Ecto neural progenitor cell (in vitro differentiated cells): Measurements from ENCODE around the gene ZNF618.
"Not testable (repeated sequence)": the region's sequence is repeated elsewhere in the genome, so short reads cannot be mapped to it uniquely, and the experiment has no call there.

ENCODE experiments used
- DNase-seq: peaks from one replicate; pipeline ENCODE4 v3.0.0-alpha.2; 2018; ENCODE audit warnings: low spot score

Gene ZNF618

DNA sequence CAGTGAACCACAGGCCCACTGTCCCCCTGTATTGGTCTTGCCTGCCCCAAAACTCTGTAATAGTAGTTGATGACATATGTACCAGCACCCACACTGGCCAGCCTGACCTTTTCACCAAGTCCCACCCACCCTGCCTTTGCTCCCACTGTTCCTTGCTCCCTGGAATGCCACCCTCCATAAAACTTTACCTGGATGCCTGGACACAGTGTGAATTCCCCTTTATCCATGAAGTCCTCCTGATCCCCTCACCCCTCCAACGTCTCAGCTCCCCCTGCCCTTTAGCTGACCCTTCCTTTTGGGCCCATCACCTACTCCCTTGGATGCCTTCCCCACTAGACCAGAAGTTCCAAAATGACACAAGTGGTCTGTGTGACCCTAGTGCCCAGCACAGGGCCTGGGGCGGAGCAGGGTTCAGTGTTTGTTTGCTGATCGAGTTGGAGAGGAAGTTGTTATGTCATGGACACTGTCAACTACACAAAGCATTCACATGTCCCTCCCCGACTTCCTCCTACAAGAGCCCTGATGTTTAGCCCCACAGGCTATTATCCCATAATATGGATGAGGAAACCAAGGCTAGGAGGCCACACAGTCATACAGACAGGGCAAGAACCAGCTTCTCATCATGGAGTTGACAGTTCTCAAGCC, 185.8 kb downstream of the ZNF618 start:
- DNase-seq: no peak

DNA sequence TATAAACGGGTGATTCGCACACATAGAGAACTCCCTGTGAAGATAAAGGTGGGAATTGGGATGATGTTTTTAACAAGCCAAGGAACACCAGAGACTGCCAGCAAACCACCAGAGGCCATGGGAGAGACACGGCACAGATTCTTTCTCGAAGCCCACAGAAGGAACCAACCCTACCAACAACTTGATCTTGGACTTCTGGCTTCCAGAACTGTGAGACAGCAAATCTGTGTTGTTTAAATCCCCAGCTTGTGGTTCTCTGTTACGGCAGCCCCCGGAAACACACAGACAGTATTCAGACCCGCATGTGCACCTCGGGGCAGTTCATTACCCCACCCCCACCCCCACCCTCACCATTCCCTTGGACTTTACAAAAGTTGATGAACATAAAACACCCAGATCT, 189.2 kb downstream of the ZNF618 start:
- DNase-seq: no peak

DNA sequence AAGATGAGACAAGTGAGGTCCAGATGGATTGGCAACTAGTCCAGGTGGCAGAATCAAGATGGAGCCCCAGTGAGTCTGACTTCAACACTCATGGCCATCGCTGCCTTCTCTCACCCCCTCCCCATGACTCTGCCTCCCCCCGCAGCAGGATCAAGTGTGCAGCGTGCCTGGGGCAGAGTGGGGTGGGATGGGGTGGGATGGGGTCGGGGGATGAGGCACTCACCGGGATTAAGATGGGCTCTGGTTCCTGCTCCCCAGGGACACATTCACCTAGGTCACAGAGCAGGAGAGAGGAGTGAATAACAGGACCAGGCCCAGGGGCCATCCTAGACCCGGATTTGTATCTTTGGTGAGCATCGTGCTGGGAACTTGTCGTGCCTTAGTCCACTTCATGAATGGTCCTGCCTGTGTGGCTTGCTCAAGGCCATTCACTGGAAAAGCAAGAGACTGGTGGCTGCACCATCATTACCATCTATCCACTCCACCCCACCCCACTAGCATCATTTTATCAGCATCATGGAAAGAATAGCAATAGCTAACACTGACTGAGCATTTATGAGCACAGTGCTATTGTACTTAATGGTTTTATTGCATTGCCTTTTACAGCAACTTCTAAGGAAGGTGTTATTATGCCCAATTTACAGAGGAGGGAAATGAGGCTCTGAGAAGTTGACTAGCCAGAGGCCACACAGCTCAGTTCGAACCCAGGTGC, 193.5 kb downstream of the ZNF618 start:
- no peak for DNase-seq

DNA sequence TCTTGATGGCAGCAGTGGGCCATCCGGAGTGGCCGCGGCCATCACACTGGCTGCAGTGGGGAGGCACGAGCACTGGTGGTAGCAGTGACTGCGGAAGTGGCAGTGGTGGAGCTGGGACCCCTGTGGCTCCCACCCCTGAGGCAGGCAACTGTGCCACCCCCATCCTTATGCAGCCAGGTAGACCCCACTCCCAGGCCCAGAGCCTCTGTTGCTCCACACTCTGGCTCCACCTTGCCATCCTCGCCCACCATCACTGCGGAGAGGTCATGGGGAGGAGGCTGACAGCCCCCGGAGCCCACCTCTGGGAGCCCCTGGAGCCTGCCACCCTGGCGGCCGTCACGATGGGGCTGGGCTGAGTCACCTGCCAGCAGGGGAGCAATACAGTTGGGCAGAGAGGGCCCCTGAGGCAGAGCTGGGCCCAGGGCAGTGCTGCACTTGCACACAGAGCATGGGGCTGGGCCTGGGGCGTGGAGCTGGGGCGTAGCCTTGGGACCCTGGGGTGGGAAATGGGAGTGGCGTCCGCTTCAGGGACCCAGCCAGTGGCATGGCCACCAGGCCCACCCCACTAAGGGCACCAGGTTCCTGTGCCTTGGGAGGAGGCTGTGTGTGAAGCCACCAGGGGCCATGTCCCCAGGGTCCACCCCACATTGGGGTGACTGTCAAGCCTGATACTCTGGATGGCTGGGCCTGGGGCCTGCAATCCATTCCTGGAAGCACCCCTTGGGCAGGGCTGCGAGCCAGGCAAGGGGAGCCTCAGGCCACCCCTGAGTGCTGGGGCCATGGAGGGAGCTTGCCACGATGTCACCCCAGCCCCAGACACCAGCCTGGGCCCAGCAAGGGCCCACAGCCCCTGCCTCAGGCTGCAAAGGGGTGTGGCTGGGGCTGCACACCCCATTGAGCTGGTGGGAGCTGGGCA, 194.3 kb downstream of the ZNF618 start:
- DNase-seq: no peak

DNA sequence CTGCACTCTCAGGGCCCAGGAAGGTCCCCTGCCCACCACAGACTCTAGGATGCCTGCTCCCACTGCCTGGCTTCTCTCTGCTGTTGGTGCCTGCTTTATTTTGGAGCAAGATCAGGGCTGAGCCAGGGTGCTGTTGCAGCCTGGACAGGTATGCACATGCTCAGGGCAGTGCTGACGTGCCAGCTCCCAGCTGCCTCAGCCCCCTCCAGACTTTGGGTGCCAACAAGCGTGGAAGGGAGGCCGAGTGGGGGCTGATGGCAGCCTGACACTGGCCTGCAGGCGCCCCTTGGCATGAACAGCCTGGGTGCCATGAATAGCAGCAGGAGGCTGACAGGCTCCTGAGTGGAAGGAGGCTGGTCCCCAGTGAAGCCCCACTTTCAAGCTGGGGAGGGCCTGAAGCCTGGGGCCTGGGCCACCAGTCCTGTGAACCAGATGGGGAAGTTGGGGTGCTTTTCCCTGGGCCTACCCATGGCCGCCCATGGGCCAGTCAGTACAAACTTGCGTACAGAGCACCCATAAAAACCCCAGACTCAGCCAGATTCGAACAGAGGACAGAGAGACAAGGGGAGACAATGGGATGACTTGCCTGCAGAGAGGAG, 195.2 kb downstream of the ZNF618 start:
- no peak for DNase-seq

DNA sequence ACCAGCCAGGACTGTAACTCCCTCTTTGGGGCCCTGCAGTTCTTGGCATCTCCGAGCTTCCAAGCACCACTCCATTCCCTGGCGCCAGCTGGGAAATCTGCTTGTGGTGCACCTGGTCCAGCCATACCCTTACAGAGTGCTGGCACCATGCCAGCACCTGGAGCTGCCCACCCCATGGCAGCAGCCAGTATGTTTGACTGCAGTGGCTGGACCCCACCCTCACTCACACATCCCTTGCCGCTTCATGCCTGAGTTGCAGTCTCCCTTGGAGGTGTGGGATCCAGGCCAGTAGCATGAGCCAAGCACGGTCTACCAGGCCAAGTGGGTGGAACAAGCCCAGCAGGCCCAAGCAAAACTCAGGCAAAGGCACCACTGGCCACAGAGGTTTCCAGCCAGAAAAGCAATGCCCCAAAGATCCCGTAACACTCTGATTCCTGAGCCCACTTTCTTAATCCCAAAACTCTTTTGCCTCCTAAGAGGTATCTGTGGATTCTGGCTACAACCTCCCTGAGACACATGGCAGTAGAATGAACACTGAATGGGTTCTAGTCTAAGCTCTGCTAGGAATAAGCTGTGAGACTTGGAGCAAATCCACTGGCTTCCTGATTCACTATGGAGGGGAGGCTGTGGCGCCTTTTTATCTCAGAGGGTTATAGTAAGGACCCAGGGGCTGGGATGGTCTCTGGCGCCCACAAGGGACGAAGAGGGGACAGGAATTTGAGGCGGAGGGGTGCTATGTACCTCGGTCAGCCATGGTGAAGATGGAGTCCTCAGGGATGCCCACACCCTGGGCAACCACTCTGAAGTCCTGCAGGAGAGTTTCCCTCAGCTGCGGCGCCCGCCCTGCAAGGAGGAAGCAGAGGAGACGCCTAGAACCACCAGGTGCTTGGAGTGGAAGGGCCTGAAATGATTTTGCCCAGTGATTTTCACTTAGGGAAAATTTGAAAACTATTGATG, 196.4 kb downstream of the ZNF618 start:
- DNase-seq: no peak

DNA sequence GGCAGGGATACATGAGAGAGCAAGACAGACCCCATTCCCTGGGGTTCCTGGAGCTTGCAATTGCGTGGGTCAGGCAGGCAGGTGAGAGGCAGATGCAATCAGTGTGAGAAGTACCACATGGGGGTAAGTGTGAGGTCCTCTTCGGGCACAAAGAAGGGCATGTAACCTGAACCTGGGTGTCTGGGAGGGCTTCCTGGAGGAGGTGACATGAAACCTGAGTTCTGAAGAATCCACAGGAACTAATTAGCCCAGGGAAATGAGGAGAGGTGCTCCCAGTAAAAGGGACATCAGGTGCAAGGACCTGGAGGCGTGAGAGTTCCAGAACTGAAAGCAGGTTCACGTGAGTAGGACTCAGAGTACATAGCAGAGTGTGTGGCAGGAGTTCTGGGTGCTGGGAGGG, 199.5 kb downstream of the ZNF618 start:
- no peak for DNase-seq

DNA sequence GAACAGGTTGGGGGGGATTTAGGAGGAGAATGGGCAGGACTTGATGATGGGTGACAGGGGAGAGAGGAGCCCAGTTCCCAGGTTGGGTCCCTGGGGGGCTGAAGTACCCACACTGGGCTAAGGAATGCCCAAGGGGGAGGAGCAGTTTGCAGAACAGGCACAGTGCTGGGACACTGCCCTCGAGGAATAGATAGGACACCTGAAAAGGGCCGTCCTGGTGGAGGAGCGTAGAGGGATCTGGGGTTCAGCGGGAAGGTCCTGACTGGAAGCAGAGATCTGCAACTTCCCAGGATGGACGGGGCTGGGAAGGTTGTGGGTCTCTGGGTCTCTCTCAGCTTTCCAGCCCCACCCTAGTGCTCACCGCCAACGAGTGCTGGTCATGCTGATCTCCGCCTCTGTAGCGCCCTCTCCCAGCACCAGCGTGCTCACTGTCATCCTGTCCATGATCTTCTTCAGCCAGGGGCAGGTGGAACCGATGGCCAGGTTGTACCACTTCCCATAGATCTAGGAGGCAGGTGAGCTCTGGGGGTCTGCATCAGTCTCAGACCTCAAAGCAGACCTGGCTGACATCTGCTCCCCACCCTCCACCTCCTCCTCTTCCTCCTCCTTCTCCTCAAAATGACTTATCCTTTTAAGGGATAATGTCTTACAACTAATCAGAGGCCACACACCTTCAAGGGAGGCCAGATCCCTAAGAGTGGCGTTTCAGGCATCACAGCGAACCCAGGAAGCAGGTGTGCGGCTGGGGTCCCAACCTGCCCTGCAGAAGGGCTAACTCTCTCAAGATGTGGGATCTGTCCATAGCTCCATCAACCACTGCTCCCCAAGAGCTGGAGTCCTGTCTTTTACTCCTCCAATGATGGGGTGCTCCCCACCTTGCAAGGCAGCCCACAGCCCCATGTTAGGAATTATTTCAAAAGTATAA, 200.4 kb downstream of the ZNF618 start:
- DNase-seq: no peak

DNA sequence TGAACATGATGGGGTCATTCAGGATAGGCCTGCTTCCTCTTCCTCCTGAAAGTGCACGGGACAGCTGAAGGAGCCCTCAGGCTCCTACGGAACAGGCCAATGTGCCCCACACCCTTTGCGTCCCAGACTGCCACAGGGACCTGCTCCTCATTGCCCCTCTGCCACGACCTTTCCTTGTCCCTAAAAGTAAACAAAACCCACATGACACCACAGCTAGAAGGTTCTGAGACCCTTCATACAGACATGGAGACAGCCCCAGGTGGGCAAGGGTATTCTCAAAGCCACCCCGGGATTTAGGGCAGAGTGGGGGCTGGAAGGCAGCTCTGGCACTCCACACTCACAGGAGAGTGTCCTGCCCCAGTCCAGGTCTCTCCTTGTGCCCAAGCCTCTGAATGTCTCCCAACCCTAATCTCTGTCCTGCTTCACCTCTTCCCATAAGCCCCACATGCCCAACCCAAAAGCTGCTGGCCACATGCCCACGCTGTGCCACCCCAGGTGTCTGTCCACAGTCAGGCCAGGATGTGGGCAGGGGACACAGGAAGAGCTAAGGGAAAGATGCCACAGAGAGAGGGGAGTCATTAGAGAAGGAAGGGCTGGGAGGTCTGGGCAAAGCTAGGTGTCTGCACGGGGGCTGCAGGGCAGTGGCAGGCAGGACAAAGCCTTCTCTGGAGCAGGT, 201.2 kb downstream of the ZNF618 start:
- no peak for DNase-seq

DNA sequence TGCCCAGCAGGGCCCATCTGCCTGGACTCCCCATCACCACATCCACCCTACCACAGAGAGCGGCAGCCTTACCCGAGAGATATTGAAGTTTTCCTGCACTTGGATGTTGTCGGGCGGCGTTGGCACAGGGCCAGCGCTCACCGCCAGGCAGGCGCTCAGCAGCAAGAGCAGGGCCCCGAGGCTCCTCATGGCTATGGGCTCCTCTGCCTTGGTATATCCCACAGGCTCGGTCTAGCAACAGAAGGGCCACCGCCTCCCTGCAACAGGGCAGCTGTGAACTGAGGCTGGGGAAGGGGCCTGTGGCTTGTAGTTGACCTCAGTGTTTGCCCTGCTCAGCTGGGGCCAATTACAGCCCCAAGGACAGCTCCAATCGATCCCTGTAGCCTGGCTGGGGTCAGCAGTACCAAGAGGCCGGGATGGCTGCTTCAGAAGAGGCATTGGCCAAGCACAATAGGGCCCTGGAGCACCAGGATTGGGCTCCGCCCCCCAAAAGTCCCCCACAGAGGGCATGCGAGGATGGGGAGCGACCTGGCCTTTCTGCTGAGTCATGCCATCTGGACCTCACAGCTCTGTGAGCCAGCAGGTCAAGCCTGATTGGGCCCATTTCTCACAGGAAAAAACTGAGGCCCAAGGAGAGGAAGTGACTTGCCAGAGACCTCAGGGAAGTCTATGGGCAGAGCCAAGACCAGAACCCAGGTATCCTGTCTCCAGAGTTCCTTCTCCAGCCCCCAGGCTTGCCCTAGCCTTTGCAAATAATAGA, 202.1 kb downstream of the ZNF618 start, which contains the start of gene AMBP:
Gene AMBP (minus strand): TSS at position 280 of the 760 bp plus-strand sequence. CDS start 91 bp downstream, at position 189.
- DNase-seq: no peak

DNA sequence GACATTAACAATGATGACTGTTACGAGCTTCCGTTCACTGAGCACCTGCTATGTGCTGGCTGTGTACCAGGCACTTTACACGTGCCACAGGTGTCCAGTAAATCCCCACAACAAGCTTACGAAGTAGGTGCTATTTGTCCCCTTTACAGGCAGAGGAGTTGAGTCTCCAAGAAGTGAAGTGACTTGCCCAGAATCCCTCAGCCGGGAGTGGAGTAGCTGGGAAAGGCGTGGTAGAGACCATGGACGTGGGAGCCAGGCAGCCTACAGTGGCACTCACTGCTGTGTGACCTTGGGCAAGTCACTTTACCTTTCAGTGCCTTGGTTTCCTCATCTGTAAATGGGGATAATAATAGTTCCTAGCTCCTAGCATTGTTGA, 202.7 kb downstream of the ZNF618 start:
- DNase-seq: no peak

DNA sequence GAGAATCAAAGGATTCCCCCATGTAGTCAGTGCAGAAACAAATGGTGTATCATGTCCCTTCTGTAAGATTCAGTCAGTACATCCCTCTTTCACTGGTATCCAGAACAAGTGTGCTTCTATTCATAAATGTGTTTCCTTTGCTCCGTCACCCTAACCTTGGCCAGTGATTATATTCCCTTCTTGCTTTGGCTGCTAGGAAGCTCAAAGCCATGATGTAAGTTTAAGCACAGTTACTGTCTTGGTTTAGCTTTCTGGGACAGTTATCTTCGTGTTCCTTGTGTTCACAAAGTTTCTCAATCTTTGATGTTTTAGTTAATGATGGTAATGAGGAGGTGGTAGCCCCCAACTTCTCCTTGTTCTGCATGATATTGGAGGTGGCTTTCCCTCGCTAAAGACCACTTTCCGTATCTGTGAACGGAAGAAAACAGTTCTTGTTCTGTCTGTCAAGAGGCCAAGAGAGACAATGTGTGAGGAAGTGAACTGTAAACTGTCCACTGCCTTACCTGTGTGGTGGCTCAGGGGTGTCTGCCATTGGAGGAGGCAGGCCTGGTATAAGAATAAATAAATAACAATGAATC, 204.2 kb downstream of the ZNF618 start:
- no peak for DNase-seq

DNA sequence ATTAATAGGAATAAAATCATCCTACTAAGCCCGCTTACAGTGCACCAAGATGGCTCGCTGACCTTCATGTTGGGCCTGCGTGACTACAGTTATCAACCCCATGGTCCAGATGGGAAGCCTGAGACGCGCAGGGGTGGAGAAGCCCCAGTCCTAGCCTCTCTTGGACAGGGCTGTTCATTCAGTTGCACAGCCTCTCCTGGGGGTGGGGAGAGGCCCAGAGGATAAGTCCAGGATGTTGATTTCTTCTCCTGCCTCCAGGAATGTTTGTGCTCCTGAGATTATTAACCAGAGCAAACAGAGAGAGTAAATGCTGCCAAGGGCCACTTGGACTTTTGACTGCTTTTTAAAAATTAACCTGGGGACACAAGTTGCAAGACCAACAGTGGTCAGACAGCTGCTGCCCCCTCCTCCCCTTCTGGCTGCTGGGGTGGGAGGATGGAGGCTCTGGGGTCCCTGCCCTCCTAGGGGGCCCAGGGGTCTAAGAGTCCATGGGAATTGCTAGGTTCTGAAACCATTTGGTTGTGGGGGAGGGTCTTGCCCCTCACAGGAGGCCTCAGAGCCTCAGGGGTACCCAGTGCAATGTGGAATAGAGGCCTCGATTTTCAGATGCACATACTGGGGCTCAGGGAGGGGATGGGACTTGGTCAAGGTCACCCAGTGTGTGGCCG, 204.8 kb downstream of the ZNF618 start:
- peak; percentile 25 for DNase-seq

DNA sequence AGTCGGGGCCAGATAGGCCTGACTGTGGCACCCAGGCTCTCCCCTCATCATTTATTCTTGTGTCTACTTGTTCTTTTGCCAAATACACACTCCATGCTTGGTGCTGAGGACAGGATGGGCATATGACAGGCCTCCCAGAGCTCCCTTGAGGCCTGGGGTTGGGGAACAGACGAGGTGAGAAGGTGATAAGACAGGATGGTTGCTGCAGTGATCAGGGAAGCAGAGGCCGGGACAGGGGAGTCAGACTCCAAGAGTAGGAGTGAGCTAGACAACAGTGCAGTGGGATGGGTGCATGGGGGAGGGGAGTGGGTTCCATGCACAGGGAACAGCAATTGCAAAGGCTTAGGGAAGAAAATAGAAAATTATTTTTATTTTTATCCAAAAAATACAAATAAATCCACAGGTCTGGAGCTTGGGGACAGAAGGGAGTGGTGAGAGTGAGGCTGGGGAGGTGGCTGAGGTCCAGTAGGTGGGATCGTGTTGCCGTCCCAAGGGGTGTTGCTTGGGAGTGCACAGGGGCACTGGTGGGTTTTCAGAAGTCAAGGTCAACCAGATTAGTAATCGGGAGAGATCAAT, 205.4 kb downstream of the ZNF618 start:
- peak; percentile 32 for DNase-seq

DNA sequence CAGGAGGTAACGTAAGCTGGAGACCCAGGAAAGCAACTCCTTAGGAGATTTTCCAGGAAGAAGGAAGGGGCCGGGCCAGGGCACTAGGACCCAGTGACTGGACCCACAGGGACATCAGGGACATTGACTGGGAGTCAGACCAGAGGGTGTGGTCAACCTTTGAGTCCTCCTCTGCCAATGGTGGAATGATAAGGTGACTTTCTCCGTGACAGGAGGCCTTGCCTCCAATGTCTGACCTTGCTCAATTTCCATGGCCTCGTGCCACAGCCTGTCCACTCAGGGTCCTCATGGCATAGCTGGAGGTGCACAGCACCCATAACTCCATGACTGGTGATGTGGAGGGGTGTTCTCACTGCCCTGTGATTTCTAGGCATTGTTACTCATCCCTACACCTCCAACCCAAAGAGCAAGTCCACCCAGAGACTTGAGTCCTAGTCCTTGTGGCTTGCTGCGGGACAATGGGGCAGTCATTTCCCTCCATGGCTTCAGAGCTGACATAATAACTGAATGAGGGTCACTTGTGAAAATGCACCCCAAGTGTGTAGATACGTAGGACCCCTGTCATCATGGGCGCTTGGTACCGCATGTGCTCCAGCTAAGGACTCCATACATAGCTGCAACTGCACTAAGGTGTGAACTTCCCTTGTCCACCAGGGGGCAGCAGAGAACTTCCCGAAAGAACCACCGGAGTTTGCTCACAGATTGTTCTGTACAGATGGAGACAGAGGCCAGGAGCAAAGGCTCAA, 206.1 kb downstream of the ZNF618 start:
- peak; percentile 92 for DNase-seq

DNA sequence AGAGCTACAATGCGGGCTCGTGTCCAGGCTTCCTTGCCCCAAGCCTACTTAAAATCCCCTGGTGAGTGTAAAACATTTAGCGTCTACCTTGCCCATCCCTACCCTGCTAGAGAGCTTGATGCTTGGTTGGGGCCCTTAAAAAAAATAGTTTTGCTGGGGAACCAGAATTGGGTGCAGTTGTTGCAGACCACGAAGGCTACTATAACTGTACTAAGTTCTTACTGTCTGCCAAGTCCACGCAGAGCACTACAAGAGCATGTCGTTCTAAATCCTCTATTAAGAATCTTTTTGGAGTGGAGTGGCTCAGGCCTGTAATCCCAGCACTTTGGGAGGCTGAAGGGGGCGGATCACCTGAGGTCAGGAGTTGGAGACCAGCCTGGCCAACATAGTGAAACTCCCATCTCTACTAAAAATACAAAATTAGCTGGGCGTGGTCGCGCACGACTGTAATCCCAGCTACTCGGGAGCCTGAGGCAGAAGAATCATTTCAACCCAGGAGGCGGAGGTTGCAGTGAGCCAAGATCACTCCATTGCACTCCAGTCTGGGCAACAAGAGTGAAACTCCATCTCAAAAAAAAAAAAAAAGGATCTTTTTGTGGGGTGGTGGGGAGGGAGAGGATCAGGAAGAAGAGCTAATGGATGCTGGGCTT, 206.8 kb downstream of the ZNF618 start:
- DNase-seq: not testable (repeated sequence)
